Measurements from ENCODE around the gene TNNT1. TPM values are rescaled to one million over a fixed set of nuclear protein-coding genes. Genes with fewer than 3 reads are reported as not detected.

The TNNT1 gene, protein sequence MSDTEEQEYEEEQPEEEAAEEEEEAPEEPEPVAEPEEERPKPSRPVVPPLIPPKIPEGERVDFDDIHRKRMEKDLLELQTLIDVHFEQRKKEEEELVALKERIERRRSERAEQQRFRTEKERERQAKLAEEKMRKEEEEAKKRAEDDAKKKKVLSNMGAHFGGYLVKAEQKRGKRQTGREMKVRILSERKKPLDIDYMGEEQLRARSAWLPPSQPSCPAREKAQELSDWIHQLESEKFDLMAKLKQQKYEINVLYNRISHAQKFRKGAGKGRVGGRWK
- total RNA-seq = 0.65 and 1.4 TPM in 2 replicates

DNA sequence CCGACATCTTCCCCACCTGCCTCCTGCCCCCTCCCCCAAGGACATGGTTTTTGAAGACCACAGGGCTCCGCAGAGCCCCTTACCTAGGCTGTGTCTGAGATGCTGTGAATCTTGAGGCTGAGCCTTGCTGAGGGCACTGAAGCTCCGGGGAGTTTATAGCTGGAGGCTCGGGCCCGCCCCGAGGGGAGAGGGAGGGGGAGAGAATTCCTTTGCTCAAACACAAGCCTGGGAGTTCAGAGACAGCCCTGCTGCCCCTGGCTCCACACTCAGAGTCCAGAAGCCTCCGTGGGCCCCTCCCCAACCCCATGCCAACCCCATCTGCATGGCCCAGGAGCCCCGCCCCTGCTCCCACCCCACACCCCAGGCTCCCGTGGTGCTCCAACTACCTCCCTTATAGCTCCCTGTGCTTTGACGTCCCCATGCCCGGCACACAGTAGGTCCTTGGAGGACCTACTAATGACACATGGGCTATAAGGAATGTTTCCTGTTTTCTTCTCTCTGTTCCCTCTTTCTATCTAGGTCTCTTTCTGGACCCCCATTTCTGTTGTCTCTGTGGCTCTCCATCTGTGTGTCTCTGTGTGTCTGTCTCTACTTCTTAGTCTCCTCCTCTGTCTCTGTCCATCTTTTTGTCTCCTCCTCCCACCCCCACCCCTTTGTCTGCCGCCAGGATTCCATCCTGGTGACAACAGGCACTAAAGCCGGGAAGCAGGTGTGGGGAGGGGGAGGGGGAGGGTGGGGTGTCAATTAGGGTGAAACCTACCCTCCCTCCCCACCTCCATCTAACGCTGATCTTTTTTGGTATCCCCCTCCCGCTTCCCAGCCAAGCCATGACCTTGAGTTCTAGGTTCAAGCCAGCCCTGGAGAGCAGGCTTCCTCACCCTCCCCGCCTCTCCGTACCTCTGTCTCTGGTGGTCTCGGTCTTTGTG lies at the start of gene TNNT1:
Gene TNNT1, minus strand, starts transcription at position 129 of the 926 bp plus-strand sequence. CDS start 2,049 bp downstream, outside the sequence.

DNA sequence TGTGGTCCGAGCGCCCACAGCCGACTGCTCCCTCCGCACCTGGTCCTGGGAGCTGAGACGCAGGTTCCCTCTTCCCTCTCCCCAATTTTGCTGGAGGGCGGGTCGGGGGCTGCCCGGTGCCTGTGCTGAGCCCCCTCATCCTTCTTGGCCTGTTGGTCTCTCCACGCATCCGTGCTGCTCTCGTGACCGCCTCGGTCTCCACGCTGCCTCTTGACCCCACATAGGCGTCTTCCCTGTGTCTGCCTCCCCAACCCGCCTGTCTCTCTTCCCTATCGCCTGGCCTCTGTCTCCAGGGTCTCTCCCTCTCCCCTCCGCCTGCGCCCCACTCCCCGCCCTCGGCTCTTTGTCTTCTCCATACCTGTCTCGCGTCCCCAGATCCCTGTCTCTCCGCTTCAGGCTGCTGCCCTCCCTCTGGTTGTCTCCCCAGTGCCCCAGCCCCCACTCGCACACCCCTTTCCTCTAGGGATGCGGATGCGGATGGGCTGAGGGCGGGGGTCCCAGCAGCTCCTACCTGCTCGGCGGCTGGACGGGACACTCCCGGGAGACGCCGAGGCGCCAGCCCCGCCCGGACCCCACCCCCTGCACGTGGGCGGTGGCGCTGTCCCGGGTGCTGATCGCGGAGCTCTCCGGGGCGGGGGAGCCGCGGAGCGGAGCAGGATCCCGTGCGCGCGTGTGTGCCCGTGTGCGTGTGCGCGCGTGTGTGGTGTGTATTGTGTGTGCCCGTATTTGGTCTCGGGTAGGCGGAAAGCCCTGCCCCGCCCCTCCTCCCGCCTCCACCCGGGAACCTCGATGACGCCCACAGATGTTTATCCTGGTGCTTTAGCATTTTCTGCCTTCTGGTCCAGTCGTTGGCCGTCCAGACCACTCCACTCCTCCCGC lies 30.8 kb upstream of the TNNT1 start, which contains the start of gene SYT5:
Gene SYT5, minus strand, starts transcription at position 684 of the 879 bp plus-strand sequence. CDS start 1,248 bp downstream, outside the sequence.

DNA sequence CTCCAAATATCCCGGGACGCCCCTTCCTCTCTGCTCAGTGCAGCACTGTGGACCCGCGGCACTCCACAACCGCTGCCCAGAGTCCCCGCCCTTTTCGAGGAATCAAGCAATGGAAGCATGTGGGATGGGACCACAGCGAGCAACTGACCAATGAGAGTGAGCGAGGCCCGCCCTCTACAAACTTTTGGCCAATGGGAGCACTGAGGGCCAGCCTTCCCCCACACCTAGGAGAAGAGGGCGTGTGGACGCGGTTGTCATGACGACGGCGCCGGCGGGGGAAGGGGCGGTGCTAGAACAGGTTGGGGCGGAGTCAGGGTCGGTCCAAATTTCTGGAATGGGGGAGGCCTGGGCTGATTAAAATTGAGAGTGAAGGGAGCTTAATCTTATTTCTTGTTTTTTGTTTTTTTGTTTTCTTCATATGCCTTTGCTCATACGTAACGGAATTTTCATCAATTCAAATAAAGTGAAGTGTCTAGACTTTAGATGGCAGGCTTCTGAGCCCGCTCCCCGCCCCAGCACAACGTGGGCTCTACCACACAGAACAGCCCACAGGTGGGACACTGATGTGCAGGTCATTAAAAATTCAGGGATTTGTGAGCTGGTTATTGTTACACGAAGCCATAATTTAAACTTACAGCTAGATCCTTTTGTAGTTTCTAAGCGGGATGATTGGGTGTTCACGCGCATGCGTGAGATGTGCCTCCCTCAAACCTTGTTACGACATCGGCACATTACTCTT lies 17.7 kb upstream of the TNNT1 start, which contains the start of gene DNAAF3:
Gene DNAAF3, minus strand, starts transcription at position 84 of the 739 bp plus-strand sequence. CDS start 200 bp downstream, outside the sequence.

DNA sequence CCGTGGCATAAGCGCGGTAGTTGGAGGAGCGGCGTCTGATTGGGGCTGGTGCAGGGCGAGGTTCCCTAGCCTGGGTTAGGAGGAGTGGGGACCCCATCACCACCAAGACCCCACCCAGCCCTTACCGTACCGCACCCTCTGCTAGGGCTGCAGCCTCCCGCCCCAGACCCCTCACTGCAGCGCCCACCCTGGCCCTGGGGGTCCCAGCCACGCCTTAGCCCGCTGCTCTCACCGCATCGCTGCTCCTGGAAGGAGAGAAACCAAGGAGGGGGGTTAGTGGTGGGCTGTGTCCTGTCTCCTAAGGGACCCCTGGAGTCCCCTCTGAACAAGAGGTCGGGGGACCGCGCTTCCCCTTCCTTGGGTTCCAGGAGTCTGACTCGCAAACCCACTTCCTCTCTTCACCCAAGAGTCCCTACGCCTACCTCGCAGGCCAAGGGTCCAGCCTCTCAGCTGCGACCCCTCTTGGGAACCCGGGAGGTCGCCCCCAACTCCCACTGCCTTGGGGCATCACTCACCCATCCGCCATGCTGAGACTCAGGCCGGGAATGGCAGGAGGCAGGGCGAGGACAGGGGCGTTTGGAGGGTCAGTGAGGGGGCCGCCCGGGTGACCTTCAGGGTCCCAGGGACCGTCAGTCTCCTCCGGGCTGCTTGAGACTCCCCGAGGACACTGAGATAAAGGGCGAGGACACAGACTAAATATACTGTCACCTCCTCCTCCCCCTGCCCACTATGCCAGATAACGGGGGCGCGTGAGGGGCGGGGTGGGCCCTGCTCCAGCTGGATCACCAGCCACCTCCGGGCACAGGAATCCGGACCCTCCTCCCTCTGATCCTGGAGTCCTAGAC lies 8.3 kb upstream of the TNNT1 start, which contains the start of gene TNNI3:
Gene TNNI3, minus strand, starts transcription at position 669 of the 845 bp plus-strand sequence. Its CDS starts 143 bp downstream, at position 526.

DNA sequence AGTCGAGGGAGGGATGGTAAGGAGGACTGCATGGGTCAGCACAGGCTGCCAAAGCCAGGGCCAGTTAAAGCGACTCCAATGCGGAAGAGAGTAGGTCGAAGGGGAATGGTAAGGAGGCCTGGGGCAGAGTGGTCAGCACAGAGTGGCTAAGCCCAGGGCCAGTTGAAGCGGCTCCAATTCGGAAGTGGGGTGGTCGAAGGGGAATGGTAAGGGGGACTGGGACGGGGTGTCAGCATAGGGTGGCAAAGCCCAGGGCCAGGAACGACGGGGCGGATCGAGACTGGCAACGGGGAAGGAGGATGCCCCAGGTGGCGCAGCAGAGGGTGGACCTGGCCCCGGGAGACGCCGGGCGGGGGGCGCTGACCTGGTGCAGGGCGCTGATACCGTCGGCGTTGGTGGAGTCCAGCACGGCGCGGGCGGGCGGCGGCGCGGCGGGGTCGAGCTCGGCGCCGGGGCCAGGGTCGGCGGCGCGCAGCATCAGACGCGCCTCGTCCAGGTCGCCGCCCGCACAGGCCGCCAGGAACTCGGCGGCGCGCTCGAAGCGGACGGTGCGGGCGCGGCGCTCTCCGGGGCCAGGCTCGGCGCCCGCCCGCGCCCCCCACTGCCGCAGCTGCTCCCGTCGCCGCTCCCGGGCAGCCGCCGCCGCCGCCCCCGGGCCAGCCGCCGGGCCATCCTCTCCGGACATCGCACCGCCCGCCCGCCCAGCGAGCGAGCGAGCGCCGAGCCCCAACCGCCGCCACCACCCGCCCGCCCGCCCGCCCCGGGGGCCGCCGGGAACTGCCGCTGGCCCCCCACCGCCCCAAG lies 31.9 kb downstream of the TNNT1 start, which contains the start of gene PPP1R12C:
Gene PPP1R12C, minus strand, starts transcription at position 779 of the 804 bp plus-strand sequence. Its CDS starts 94 bp downstream, at position 685.

Other genes starting within 250 kb of the TNNT1 start
- 0.65 TPM in 1 of 2 replicates, not detected in the other for gene NCR1, start 243.1 kb downstream of the TNNT1 start, total RNA-seq
- gene NLRP7, start 201.7 kb downstream of the TNNT1 start, total RNA-seq = not detected in 2 replicates
- gene NLRP2, start 182.8 kb downstream of the TNNT1 start, total RNA-seq = 1.1 and 7.5 TPM in 2 replicates
- gene GP6, start 110.9 kb downstream of the TNNT1 start, total RNA-seq = not detected in 2 replicates
- 6.7 and 14.9 TPM in 2 replicates for gene RDH13, start 86.1 kb downstream of the TNNT1 start, total RNA-seq
- 5.9 and 12.0 TPM in 2 replicates for gene EPS8L1, start 73.3 kb downstream of the TNNT1 start, total RNA-seq
- gene PPP1R12C, start 31.6 kb downstream of the TNNT1 start, total RNA-seq = 32.8 and 35.7 TPM in 2 replicates
- gene TNNI3, start 8.5 kb upstream of the TNNT1 start, total RNA-seq = not detected in 2 replicates
- 0.32 and 0.76 TPM in 2 replicates for gene DNAAF3, start 17.4 kb upstream of the TNNT1 start, total RNA-seq
- gene SYT5, start 31.1 kb upstream of the TNNT1 start, total RNA-seq = not detected in 2 replicates
- 0.32 and 3.5 TPM in 2 replicates for gene PTPRH, start 60.3 kb upstream of the TNNT1 start, total RNA-seq
- 0.32 and 0.91 TPM in 2 replicates for gene TMEM86B, start 79.6 kb upstream of the TNNT1 start, total RNA-seq
- gene PPP6R1, start 109.8 kb upstream of the TNNT1 start, total RNA-seq = 20.1 and 22.3 TPM in 2 replicates
- gene HSPBP1, start 130.9 kb upstream of the TNNT1 start, total RNA-seq = 29.6 and 38.0 TPM in 2 replicates
- 0.61 and 0.65 TPM in 2 replicates for gene BRSK1, start 134.8 kb upstream of the TNNT1 start, total RNA-seq
- gene TMEM150B, start 176.1 kb upstream of the TNNT1 start, total RNA-seq = not detected in 2 replicates
- gene KMT5C, start 190.7 kb upstream of the TNNT1 start, total RNA-seq = 3.9 and 4.7 TPM in 2 replicates
- gene COX6B2, start 205.5 kb upstream of the TNNT1 start, total RNA-seq = under 0.01 TPM in 1 of 2 replicates, not detected in the other
- not detected in 2 replicates for gene GARIN5B, start 214.1 kb upstream of the TNNT1 start, total RNA-seq
- gene IL11, start 221.3 kb upstream of the TNNT1 start, total RNA-seq = 0.46 and 2.6 TPM in 2 replicates
- gene TMEM190, start 227.6 kb upstream of the TNNT1 start, total RNA-seq = not detected in 2 replicates
- 0.65 TPM in 1 of 2 replicates, not detected in the other for gene TMEM238, start 235.1 kb upstream of the TNNT1 start, total RNA-seq
- gene RPL28, start 236.7 kb upstream of the TNNT1 start, total RNA-seq = 112 and 274 TPM in 2 replicates

Data from epithelial cell of umbilical artery (primary cell).